ENCODE data around the gene SPRY4.
"Not testable (repeated sequence)": the region's sequence is repeated elsewhere in the genome, so short reads cannot be mapped to it uniquely, and the experiment has no call there.

SPRY4 gene

DNA sequence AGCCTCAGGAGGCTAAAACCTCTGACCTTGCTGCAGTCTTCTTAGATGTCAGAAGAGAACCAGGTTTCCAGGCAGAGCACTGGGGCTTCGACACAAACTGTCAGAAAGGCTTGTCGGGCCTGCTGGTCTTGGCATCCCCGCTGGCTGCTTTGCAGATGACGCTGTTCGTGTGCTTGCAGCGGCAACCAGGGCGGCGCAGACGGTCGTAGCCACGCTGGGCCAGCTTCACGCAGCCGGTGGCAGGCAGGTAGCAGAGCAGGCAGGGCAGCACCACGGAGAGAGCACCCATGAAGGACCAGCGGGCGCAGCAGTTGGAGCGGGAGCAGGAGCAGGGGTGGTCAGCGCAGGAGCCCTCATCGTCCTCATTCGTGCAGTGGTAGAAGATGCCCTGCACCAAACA lies 10.7 kb downstream of the SPRY4 start:
- DNase-seq, result no peak

DNA sequence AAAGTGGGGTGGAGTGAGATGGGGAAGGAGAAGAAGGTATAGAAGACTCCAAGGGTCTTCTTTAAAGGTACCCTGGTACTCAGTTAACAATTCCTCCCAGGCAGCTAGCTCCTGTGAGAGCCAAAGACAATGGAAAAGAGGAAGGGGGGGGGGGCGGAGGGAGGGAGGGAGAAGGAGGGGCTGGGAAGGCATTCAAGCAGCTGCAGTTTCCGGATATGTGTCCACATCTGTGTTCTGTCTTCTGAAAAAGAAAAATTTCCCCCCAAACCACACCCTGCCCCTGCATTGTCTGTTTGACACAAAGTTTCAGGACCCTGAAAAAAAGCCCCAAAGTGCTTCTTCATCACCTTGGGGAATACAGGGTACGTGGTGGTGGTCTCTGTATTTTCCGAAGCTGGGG lies 11.1 kb downstream of the SPRY4 start:
- no peak for DNase-seq

DNA sequence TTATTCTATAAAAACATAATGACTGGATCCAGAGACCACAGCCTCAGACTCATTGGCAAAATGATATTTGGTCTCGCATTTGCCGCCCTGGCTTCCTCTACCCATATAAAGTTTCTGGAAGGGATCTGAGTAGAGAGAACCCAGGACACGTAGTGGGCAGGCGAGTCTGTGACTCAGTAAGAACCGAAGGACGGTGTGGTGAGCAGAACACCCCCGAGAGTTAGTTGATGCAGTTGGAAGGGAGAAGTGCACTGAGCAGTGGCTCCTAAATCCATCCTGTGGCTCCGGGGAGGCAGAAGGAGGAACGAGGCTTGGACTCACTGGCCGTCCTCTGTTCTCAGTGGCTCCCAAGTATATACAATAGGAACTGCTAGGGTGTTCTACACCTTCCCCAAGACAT lies 11.5 kb downstream of the SPRY4 start:
- DNase-seq, result no peak

DNA sequence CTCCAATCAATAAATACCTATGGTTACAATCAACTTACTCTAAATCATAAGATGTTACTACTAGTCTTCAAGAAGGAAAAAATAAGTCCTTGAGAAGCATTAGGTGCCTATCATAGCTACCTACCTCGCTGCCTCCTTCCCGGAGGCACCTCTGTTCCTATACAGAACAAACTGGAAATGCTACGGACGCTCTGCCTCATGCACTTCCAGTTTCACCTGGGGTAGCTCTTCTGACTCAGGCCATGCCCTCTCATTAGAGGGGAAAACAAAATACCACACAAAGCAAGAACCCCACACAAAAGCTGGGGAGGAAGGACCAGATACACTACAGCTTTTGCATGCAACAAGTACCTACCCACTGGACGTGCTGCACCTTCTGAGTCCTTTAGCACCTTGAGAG lies 12.4 kb downstream of the SPRY4 start:
- DNase-seq, result no peak

DNA sequence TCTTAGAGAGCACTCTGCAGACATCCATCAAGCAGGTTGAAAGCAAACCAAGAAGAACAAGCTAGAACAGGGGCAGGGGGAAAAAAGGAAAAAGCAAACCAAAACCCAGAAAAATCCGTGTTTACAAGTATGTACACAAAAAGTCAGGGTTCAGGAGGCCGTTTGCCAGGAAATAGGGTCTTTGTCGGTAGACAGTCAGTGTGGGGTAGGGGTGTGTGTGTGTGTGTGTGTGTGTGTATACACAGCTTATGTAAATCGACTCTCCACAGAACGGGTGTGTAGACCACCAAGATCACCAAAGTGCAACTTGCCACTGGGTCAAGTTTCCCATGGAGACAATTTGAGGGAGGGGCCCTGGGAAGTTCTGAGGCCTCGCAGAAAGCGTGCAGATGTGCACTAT lies 13.1 kb downstream of the SPRY4 start:
- DNase-seq, result no peak

DNA sequence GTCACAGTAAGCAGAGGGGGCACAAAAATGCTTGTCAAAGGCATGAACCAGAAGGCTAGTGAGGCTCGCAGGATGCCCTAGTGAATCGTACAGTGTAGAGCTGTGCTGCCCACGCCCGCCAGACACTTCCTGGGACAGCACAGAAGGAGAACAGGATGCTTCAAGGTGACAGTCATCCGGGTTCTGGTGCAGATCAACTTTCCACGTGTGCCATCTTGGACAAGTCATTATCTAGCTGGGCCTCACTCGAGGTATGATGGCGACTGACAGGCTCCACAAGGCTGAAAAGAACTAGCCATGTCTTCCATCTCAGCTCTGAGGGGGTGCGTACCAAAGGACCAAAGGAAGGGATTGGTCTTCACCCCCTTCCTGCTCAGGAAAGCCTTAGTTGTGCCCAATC lies 14.0 kb downstream of the SPRY4 start:
- DNase-seq, result no peak

DNA sequence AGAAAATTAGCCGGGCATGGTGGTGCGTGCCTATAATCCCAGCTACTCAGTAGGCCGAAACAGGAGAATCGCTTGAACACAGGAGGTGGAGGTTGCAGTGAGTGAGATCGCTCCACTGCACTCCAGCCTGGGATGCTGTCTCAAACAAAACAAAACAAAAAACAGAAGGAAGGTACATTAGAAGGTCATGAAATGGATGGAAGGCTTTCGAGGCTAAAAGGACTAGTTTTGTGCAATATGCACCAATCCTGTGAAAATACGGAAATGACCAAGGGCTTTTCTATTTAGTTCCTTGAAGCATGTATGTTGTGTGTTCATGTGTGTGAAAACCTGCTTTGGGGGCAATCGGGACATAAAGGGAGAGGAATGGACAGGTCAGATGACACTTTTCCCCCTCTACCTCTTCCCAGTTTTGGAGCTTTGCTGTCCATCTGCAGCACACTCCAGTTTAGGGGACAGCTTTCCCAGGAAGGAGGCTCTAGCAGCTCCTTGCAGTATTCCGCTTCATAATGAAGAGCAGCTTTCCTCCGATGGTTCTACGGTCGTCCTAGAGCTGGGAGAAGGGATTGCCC lies 15.0 kb downstream of the SPRY4 start:
- DNase-seq, result no peak

DNA sequence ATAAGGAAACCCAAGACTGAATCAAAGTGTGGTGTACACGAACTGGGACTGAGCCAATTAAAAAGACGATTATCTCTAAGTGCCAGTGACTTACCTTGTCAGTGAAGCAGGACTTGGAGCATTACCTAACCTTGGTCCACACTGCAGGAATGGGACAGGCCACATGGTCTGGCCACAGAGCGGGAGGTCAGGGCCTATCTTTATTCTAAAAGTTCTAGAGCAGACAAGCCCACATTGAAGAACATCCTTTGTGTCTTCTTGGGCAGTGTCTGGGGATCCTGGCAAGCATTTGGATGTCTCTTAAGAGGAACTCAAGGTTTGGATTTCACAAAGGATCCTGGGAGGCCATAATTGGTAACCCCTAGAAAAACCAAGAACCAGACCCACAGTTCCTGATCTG lies 16.5 kb downstream of the SPRY4 start:
- no peak for DNase-seq

DNA sequence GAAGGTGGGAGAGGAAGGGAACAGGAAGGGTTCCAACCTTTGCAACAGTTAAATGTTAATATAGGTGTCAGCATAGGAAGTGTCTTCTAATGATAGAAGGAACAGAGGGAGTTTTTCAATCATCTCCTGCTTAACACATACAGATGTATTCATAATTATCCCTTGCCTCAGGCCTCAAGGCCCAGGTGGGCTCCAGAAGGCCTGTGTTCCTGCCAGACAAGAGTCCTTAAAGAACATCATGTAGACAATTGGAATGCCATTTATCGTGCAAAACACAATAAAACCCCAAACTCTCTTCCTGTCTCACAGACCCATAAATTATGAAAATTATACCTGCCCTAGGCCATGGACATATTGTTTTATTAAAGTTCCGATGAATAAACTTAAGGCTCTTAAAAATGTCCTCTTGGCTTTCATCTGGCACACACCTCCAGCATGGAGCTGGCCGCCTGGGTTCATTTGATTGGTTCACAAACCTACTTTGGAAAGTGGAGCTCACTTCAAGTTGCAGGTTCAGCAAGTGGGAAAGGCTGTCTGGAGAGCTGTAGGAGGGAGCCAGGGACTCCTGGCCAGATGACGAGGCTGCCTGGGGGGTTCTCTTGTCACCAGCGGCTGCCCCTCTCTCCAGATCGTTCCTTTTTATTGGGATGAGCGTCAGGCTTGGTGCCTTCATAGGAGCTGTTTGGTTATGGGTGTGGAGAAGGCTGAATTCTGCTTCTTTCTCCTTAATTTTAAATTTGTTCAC lies 17.5 kb downstream of the SPRY4 start:
- no peak for DNase-seq

DNA sequence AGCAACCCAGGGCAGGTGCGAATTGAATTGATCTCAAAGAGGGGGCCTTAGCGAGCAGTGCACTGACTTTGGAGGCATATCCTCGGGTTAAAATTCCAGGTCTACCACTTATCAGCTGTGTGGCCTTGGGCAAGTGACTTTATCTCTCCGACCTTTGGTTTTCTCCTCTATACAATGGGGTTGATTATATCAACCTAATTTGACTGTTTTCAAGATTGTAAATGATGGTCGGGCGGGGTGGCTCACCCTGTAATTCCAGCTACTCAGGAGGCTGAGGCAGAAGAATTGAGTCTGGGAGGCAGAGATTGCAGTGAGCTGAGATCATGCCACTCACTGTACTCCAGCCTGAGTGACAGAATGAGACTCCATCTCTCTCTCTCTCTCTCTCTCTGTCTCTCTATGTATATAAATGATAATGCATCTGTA lies 18.7 kb downstream of the SPRY4 start:
- no peak for DNase-seq

DNA sequence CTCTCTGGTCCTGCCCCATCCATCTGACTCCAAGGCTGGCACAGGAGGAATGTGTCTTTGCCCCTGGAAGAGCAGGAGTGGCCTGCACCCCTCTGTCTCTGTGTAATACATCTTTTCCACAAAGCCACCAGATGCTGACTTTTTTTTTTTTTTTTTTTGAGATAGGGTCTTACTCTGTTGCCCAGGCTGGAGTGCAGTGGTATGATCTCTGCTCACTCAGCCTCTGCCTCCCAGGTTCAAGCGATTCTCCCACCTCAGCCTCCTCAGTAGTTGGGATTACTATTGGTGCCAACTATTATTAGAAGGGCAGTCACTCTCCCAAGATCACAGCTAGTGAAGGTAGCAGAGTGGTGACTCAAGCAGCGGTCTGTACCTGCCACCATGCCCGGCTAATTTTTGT lies 19.6 kb downstream of the SPRY4 start:
- DNase-seq, result no peak

DNA sequence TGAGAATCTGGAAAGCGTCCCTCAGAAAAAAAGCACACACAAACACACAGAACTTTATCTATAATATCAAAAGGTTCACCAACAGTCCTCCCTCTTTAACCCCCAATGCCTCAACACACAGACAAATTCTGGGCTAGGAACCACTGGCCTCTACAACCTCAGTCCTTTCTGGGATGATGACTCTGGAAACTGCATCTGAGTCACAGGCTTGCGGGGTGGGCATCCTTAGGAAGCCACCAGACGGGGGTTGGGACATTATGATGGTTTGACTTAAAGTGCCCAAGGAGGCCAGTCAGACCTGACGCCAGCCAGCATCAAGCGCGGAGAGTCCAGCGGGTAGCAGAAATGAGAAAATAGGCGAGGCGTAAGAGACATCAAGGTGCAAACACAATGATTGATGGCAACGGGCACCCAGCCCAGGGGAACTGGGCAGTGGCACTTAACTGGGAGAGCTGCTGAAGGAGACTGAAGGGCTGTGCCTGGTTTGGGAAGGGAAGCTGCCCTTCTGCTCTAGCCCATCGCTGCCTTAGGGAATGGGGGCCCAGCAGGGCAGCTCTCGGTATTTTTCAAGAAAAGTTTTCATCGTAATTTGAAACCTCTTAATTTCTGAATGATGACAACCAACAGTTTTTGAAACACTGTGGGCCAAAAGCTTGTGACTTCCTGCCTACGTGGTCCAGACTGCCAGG lies 20.7 kb downstream of the SPRY4 start:
- no peak for DNase-seq

DNA sequence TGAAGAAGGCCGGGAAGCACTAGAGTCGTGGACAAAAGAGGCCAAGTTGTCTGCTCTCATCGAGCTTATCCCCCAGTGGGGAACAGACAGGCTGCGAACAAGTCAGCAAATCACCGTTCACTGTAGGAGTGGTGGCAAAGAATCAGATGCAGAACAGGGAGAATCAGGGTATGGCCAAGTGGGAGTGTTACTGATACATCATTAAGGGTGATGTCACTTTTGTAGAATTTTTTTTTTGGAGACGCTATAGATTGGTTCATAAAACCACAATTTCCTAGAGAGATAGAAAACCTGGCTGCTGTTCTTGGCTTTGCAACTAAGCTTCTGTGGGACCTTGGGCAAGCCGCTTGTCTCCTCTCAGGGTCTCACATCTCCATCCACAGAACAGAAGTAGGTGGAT lies 21.3 kb downstream of the SPRY4 start:
- DNase-seq, result no peak

DNA sequence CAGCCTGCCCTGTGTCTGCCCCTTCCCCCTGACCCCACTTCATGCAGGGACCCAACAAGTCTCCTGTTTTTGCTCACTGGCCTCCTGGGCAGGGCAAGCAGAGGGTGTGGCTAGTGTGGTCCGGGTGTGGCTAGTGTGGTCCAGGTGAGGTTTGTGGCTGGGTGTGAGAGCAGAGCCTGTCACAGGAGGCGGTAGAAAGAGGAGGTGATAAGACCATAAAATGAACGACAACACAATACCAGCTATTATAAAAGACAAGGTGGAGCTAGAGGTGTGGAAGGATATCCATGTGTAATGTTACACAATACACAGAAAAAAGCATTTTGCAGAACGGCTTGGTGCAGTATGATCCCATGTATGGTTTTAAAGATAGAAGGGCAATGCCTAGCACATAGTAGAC lies 23.3 kb downstream of the SPRY4 start:
- no peak for DNase-seq

DNA sequence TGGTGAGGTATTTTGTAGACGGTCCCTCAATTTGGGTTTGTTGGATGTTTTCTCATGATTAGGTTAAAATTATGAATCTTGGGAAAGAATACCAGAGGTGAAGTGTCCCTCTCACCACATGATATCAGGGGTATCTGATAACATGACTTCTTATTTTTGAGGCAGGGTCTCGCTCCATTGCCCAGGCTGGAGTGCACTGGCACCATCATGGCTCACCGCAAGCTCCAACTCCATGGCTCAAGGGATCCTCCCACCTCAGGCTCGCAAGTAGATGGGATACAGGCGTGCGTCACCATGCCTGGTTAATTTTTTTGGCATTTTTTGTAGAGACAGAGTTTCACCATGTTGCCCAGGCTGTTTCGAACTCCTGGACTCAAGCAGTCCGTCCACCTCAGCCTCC lies 24.1 kb downstream of the SPRY4 start:
- DNase-seq, result no peak

DNA sequence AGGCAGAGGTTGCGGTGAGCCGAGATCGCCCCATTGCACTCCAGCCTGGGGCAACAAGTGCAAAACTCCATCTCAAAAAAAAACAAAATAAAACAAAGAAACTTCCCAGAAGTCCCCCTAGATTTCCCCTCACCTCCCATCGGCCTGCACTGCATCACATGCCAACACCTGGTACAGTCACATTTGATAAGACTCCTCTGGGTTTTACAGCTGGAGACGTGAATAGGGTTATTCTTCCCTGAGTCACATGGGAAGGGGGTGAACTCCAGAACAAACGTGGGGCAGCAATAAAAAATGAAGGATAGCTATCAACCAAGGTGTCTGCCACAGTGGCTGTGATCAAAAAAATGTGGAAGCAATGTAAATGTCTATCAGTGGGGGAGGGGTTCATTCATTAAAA lies 26.0 kb downstream of the SPRY4 start:
- DNase-seq, result no peak

DNA sequence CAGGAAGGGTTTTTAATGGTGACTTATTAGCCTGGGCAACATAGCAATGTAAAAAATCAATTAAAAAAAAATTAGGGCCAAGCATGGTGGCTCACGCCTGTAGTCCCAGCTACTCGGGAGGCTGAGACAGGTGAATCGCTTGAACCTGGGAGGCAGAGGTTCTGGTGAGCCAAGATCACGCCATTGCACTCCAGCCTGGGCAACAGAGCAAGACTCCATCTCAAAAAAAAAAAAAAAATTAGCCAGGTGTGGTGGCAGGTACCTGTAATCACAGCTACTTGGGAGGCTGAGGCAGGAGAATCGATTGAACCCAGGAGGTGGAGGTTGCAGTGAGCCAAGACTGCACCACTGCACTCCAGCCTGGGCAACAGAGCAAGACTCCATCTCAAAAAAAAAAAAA lies 27.0 kb downstream of the SPRY4 start:
- not testable (repeated sequence) for DNase-seq

DNA sequence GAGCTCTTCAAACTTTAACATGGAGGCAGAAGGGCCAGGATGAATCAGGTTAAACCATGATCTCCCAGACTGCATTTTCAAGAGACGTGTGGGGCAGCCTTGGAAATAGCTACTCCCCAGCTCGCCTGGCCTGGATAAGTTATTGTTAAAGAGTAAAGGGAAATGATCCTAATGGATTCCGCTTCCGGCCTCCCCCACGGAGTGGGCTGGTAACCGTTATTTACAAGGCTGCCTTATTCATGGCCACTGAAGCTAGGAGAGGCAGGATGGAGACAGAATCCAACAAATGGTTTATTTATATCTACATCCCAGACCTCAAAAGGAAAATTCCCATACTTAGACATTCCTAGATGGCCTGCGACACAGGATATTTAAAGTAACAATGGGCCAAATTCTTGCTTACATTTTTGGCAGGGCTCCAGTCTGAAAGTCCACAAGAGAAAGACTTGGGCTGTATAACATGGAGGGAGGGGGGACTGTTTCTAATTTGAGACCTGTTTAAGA lies 27.9 kb downstream of the SPRY4 start:
- no peak for DNase-seq

DNA sequence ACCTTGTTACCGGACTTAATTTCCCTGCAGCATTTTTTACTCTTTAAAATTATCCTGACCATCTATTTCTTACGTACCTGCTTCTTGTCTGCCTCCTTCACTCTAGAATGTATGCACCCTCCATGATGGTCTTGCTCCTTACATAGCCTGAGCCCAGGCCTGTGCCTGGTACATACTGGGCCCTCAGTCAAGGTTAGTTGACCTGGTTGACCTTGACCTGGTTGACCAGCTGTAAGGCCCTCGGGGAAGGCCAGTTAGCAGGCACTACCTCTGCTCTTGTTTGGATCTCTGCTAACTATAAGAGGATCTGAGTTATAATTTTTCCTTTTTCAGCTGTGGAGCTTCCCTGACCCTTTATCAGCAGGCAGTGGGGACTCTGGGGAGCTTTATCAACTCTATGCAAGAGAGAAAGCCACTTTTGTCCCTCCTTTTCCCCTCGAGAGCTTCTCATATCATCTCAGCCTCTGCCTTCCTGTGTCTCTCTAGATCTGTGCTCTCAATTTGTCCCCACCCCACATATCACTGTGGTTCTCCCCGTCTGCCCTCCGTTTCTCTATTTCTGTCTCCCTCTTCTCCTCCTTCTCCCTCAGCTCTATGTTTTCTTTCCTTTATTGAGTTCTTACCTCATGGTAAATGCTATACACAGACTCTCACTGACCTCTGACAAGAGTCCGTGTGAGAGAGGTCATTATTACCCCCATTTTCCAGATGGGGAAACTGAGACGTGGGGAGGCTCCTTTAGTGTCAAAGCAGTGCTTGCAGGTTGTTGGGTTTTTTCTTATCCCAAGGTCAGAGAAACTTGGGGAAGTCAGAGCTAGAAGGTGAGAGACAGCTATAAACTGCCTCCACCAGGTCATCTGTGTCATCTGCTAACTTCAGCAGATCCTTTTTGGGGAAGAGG lies 28.6 kb downstream of the SPRY4 start:
- no peak for DNase-seq

DNA sequence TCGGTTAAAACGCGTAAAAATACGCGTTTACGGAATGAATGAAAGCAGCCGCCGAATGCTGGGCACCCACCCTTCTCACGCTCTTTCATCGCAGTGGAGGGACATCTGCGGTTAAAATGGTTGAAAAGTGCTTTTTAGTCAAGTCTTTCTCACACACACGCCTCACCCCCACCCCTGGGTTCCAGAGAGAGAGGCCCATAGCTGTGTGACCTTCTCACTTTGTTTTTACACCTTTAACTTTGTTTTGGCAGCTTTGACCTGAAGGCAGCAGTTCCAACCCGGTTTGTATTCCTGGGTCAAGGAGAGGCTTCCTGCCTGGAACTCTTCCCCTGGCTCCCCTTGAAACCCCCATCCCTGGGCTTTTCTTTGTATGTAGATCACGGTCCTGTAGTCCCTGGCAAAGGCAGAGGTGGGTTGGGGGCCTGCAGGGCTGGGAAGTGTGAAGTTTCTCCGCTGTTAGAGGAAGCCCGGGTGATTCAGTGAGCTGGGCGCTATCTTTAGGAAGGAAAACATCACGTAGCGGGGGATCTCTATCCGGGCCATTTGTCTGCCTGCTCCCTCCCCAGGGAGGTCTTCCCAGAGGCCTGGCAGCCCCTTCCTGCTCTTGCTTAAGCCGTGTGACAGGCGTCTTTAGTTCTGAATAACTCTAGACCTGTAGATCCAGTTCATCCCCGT lies 29.6 kb downstream of the SPRY4 start:
- DNase-seq, result no peak

DNA sequence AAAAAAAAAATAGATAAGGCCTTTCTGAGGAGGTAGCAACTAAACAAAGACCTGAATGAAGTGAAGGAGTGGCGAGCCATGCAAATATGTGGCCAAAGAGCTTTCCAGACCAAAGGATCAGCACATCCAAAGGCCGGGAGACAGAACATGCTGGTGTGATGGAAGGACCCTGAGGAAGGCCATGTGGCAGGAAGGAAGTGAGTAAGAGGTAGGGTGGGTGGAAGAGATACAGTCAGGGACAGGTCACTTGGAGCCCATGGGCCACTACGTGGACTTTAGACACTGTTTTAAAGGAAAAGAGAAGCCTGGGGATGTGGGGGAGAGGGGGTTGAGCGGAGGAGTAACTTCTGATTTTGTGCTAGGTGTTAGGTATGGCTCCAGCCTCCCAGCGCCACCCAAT lies 31.3 kb downstream of the SPRY4 start:
- no peak for DNase-seq

DNA sequence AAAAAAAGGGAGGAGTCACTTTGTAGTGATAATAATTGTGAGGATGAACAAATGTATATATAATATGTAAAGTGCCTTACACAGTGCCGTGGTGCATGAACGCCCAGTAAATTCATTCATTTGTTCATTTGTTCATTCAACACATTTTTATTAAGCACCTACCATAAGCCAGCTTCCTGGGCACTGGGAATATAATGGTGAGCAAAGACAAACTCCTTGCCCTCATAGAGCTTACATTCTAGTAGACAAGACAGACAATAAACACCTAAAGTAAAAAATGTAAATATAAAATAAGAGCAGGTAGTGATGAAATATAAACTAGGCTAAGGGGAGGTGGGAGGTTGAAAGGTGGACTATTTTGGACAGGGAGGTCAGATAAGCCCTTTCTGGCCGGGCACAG lies 32.0 kb downstream of the SPRY4 start:
- no peak for DNase-seq

DNA sequence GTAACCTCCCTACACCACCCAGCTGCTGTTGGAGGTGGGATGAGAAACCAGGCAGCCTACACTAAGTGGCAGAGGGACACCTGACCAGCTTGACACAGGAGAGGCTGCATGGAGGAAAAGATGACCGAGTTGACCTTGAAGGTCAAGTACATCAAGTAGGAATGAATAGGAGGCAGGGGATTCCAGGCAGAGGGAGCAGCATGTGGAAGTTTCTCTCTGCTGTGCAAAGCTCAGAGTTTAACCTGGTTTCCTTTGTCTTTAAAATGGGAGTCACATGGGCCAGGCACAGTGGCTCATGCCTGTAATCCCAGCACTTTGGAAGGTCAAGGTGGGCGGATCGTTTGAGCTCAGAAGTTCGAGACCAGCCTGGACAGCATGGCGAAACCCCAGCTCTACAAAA lies 32.6 kb downstream of the SPRY4 start:
- DNase-seq, result no peak
